ENCODE results near the gene GALNS. TPM values are rescaled to one million over a fixed set of nuclear protein-coding genes. Genes with fewer than 3 reads are reported as not detected.

Gene GALNS
- total RNA-seq, 2 experiments from 2014 or later = 50.9 to 51.8 TPM

DNA sequence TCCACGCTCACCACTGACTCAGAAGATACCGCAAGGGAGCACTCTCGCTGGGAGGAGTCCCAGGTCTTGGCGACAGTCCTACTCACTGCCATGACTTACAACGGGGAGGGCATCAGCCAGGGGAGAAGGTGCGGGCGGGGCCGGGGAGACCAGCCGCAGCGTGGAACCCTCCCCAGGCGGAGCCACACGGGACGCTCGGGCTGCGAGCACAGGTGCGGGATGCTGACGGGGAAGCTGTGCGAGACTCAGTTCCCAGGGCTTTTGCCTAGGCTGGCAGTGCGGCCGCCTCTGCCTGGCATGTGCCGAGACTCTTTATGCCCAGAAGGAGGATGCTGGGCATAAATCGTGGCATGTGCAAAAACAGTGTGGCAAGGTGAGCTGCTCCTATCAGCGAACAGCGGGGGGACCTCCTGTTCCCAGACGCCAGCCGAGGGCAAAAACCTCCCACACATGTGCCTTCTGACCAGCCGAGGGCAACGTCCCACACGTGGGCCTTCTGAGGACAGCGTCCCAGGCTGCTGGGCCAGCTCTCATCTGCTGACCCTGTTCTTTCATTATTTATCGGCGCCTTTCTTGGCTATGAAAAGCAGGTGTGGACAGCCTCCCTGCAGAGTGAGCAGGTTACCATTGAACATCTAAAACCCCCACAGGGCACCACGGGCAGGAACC is 6.1 kb downstream of the GALNS start:
- H3K36me3 Mint-ChIP-seq = peaks cover 2% of the 10 kb centered on the region
- no peaks in the 10 kb centered on the region for H3K9me3 Mint-ChIP-seq
- H3K4me1 Mint-ChIP-seq = peaks cover 12% of the 10 kb centered on the region
- H3K4me3 Mint-ChIP-seq = no peak overlapping the region
- no peak overlapping the region for H3K27ac Mint-ChIP-seq
- no peak for ATAC-seq (ENCODE audit: low read depth)
- H3K27me3 Mint-ChIP-seq = no peaks in the 10 kb centered on the region
- POLR2A ChIA-PET = no interaction called here
- DNase-seq = no peak

DNA sequence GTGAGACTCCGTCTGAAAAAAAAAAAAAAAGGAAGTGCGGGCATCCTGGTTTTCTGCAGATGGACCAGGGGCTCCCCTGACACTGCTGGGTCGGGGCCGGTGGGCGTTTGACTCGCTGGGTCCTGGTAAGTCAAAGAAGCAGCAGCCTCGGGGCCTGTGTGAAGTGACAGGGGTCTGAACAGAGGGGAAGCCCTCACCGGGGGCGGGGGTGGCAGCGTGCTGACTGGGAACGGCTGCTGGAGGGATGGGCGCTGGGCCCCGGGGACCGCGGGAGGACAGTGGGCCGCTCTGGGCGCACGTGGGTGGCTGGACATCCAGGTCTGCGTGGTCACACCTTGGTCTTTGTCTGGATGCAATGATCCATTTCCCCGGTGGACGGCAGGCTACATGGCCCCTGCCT is 8.2 kb downstream of the GALNS start:
- H3K36me3 Mint-ChIP-seq = no peaks in the 10 kb centered on the region
- POLR2A ChIA-PET = no interaction called here
- no peak for DNase-seq

DNA sequence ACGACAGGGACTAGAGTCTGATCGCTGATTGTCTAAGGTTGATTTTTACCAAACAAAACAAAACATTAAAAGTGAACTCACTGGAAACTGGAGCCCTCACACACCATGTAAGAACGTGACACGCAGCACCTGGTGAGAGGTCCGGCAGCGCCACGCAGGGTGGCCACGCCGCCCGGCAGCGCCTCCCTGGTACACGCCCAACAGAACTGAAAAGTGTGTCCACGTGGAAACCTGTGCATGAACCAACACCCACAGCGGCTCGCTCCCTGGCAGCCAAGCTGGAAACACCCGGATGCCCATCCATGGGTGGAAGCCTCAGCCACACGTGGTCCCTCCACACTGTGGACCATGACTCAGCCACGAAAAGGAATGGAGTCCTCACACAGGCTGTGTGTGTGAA is 9.1 kb downstream of the GALNS start:
- H3K27ac Mint-ChIP-seq = no peak overlapping the region
- no peak for DNase-seq
- no peaks in the 10 kb centered on the region for H3K27me3 Mint-ChIP-seq
- no peaks in the 10 kb centered on the region for H3K36me3 Mint-ChIP-seq
- H3K9me3 Mint-ChIP-seq = no peaks in the 10 kb centered on the region
- POLR2A ChIA-PET = no interaction called here
- H3K4me1 Mint-ChIP-seq = no peaks in the 10 kb centered on the region
- H3K4me3 Mint-ChIP-seq = no peak overlapping the region
- ATAC-seq (ENCODE audit: low read depth) = no peak

More for the DNA sequence above, 8.2 kb downstream of the GALNS start:
- no peak overlapping the region for H3K27ac Mint-ChIP-seq
- H3K4me1 Mint-ChIP-seq = no peaks in the 10 kb centered on the region
- ATAC-seq (ENCODE audit: low read depth) = no peak
- H3K9me3 Mint-ChIP-seq = no peaks in the 10 kb centered on the region
- H3K27me3 Mint-ChIP-seq = no peaks in the 10 kb centered on the region
- H3K4me3 Mint-ChIP-seq = no peak overlapping the region

DNA sequence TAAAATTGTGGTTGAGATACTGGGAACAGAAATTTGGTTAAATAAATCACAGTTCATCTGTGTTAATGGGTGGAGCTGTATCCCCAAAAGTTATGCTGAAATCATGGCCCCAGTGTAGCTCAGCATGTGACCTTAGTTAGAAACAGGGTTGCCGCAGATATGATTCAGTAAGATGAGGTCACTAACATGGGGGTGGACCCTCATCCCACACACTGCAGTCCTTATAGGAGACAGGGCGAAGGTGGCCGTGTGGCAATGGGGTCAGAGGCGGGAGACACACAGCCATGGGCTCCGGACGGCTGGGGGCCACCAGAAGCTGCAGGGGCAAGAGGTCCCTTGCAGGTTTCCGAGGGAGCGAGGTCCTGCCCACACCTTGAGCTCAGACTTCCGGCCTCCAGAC is 10.7 kb downstream of the GALNS start:
- H3K27ac Mint-ChIP-seq = no peak overlapping the region

DNA sequence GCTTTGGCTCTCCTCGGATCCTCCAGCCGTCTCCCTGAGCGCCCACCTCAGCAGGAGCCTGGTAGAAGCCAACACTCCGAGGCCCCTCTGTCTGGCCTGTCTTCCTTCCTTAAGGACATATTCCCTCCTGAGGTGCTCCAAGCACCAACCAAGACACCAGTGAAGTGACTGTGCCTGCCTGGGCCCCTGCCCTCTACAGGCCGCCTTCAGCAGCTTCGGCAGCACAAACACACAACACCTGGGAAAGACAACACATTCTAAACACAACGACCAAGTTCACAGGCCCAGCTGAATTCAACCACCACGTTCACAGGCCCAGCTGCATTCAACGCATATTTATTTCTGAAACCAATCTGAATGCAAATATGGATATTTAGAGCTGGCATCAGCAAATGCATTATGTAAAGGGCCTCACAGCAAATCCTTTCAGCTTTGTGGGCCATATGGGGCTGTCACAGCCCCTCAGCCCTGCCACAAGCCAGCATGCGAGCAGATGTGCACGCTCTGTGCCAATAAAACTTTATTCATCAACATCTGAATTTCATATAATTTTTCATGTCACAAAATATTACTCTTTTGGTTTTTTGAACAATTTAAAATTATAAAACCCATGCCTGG is 12.2 kb downstream of the GALNS start:
- POLR2A ChIA-PET = no interaction called here
- Mint-ChIP-seq H3K9me3 (no peaks in the 10 kb centered on the region), H3K4me1 (no peaks in the 10 kb centered on the region), H3K36me3 (no peaks in the 10 kb centered on the region), H3K27me3 (no peaks in the 10 kb centered on the region), H3K27ac (no peak overlapping the region), H3K4me3 (no peak overlapping the region)
- ATAC-seq (ENCODE audit: low read depth) = no peak
- no peak for DNase-seq

More for the DNA sequence above, 10.7 kb downstream of the GALNS start:
- no peak for DNase-seq
- POLR2A ChIA-PET = interaction anchor here (0.7 kb wide), 1 partner anchor 18 kb away, joined by 3 read pairs; no protein-coding TSS in a partner anchor
- Mint-ChIP-seq H3K4me3 (no peak overlapping the region), H3K27me3 (no peaks in the 10 kb centered on the region), H3K9me3 (no peaks in the 10 kb centered on the region), H3K36me3 (no peaks in the 10 kb centered on the region), H3K4me1 (no peaks in the 10 kb centered on the region)
- ATAC-seq (ENCODE audit: low read depth) = no peak

DNA sequence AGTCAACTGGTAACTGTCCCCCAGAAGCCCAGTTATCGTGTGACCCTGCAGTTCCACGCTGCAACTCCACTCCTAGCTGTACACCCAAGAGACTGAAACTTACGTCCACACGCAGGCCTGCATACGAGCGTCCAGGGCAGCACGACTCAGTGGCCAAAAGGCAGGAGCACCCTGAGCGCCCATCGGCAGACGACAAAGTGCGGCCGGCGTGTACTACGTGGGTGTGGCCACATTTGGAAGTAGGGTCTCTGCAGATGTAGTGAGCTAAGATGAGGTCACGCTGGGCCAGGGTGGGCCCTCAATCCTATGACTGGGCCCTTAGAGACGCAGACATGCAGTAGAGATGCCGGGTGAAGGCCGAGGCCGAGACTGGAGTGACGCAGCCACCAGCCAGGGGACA is 13.5 kb downstream of the GALNS start:
- H3K27ac Mint-ChIP-seq = no peak overlapping the region
- H3K36me3 Mint-ChIP-seq = no peaks in the 10 kb centered on the region
- POLR2A ChIA-PET = interaction anchor here (0.6 kb wide), 1 partner anchor 101 kb away, joined by 5 read pairs; no protein-coding TSS in a partner anchor

DNA sequence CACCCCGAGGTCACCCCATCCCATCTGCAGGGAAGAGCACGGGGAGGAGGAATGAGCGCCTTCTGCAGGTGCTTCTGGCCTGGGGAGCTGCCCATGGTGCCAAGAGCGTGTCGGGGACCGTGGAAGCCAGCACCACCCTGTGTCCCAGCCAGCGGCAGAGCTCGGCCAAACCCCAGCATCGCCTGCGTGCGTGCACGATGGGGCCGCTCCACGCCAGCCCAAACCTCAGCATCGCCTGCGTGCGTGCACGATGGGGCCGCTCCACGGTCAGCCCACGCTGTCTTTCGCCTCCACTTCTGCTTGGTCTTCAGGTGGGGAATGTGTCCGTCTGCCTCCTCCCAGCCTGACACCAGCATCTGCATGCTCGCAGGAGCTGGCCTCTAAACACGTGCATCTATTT is 13.9 kb downstream of the GALNS start:
- ATAC-seq (ENCODE audit: low read depth) (no peak), DNase-seq (no peak)
- no peak overlapping the region for H3K4me3 Mint-ChIP-seq
- no peak overlapping the region for H3K27ac Mint-ChIP-seq
- no peaks in the 10 kb centered on the region for H3K36me3 Mint-ChIP-seq
- H3K4me1 Mint-ChIP-seq = no peaks in the 10 kb centered on the region
- POLR2A ChIA-PET = interaction anchor here (0.6 kb wide), 1 partner anchor 101 kb away, joined by 5 read pairs; no protein-coding TSS in a partner anchor
- H3K9me3 Mint-ChIP-seq = no peaks in the 10 kb centered on the region
- H3K27me3 Mint-ChIP-seq = no peaks in the 10 kb centered on the region

More for the DNA sequence above, 13.5 kb downstream of the GALNS start:
- DNase-seq = no peak
- Mint-ChIP-seq H3K4me1 (no peaks in the 10 kb centered on the region), H3K27me3 (no peaks in the 10 kb centered on the region), H3K4me3 (no peak overlapping the region), H3K9me3 (no peaks in the 10 kb centered on the region)
- ATAC-seq (ENCODE audit: low read depth) = no peak

DNA sequence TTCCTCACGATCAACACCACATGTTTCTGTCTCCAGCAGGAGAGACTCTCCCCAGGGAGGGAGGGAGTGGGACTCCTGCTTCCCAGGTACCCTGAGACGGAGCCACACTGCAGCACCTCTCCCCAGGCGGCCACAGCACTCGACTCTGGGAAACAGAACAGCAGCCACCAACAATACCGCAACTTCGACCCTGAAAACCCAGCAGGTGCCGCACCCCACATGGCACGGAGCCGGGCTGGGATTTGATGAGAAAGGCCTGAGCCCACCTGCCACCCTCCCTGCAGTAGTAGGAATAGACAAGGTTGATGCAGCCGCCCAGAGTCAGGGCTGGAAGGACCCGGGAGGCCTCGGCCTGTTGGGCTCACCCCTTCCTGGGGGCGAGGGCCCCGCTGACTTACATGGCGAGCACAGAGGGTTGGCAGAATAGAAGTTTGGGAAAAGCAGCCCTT is 14.4 kb downstream of the GALNS start:
- H3K4me1 Mint-ChIP-seq = no peaks in the 10 kb centered on the region
- no peak overlapping the region for H3K4me3 Mint-ChIP-seq
- H3K27me3 Mint-ChIP-seq = no peaks in the 10 kb centered on the region
- no peak for DNase-seq
- no peaks in the 10 kb centered on the region for H3K9me3 Mint-ChIP-seq
- no peak for ATAC-seq (ENCODE audit: low read depth)
- no peak overlapping the region for H3K27ac Mint-ChIP-seq
- POLR2A ChIA-PET = no interaction called here
- no peaks in the 10 kb centered on the region for H3K36me3 Mint-ChIP-seq

DNA sequence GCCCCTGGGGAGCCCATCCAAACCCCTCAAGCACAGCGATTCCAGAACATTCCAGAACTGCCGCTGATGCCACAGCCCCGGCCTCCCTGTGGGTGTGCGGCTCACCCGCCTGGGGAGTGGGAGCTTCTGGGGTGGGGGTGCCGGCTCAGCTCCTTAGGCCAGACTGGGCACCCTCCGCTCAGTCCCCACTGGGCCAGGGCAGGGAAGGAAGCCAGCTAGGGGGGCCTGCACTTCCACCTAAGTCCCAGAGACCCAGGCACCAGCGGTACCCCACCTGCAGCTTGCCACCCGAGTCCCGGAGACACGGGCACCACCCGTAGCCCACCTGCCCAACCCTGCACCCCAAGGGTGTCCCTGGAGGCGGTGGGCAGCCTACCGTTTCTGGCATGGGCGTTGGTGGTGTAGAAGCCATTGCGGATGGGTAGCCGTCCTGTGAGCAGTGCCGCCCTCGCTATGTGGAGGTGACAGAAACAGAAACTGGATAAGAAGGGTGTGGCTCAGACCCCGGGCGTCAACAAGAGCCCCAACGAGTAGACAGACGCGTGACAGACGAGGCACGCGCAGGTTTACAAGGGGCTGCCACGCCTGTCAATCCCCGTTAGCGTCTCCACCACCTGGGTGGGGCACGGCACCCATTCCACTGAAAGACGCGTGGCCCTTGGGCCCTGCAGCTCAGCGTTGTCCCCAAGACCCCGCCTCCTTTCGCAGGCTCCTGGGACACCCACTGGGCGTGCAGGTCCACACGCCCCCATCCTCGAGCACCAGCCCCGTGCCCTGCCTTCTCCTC is 15.0 kb downstream of the GALNS start:
- Mint-ChIP-seq H3K9me3 (no peaks in the 10 kb centered on the region), H3K36me3 (no peaks in the 10 kb centered on the region), H3K27me3 (no peaks in the 10 kb centered on the region), H3K27ac (no peak overlapping the region), H3K4me3 (no peak overlapping the region), H3K4me1 (no peaks in the 10 kb centered on the region)
- ATAC-seq (ENCODE audit: low read depth) (no peak), DNase-seq (no peak)
- POLR2A ChIA-PET = no interaction called here

DNA sequence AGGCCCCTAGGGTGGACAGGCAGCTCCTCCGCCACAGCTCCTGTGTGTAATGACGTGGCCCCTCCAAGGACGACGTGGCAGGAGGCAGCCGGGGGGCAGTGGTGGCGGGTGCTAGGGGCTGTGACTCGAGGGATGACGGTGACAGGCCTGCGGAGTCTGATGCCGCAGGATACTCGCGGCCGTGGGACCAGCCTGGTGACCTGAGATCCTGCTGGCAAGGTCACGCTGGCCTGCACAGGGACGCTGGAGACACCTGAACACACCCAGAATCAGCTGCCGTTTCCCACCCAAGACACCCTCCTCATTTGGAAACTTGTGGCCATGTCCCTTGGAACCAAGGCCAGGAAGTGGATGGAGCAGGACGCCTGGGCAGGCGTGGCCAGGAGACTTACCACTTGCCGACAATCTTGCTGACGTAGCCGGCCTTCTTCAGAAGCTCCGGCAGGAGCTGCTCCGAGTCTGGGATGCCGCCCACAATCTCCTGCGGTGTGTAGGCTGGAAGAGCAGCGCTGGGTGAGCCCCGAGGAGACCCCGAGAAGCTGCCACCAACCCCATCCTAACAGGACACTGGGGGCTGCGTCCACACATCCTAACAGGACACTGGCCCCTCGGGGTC is 16.0 kb downstream of the GALNS start:
- Mint-ChIP-seq H3K27me3 (no peaks in the 10 kb centered on the region), H3K27ac (no peak overlapping the region), H3K4me3 (no peak overlapping the region), H3K4me1 (no peaks in the 10 kb centered on the region), H3K36me3 (no peaks in the 10 kb centered on the region), H3K9me3 (no peaks in the 10 kb centered on the region)
- DNase-seq = no peak
- ATAC-seq (ENCODE audit: low read depth) = no peak
- POLR2A ChIA-PET = no interaction called here

DNA sequence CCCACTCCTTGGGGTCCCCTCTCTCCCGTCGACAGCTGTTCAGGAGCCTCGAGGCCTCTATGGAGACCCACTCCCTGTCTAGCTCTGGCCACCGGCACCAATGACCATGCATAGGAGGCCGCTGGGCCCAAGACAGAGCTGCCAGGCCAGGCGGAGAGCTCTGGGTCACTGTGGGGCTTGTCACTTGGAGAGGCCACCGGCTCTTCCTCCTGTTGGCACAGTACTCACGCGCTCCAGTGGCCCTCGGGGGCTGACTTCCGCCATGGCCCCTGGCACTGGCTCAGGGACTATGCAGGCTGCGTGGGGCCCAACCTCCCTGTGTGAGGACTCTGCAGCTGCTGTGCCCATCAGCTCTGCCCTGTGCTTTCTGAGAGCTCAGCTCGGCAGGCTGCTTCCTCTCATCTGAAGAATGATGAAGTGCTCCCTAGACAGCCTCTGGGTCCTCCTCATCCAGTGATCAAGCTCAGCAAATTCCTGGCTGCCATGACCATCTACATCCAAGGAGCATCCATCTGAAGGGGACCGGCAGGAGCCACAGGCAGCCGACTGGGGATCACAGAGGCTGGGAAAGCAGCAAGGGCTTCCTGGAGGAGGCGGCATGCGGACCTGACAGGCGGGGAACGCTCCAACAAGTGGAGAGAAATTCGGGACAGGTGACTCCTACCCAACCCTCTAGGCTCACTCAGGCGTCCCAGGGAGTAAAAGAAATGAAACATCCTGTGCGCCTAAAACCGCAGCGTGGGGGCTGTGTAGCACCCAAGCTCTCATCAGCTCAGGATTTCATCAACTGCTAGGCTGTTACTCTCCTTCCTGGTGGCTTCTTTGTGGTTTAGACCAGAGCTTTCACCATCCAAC is 16.8 kb downstream of the GALNS start:
- POLR2A ChIA-PET = no interaction called here
- Mint-ChIP-seq H3K4me1 (no peaks in the 10 kb centered on the region), H3K9me3 (no peaks in the 10 kb centered on the region), H3K27ac (no peak overlapping the region), H3K36me3 (no peaks in the 10 kb centered on the region), H3K27me3 (no peaks in the 10 kb centered on the region), H3K4me3 (no peak overlapping the region)
- DNase-seq (no peak), ATAC-seq (ENCODE audit: low read depth) (no peak)

DNA sequence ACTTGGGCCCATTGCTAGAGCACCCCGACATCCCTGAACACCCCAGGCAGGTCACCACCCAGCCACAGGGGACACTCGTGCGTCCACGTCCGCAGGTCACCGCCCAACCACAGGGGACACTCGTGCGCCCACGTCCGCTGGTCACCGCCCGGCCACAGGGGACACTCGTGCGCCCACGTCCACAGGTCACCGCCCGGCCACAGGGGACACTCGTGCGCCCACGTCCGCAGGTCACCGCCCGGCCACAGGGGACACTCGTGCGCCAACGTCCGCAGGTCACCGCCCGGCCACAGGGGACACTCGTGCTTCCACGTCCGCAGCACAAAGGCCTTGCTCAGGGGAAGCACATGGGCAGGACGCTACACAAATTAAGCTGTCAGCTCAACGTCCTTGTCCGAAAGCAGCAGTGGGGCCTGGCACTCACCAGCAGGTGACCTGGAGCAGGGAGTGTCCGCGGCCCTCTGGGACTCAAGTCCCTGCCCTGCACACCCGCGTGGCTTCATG is 17.7 kb downstream of the GALNS start:
- Mint-ChIP-seq H3K9me3 (no peaks in the 10 kb centered on the region), H3K27ac (no peak overlapping the region), H3K4me1 (no peaks in the 10 kb centered on the region), H3K4me3 (no peak overlapping the region), H3K36me3 (no peaks in the 10 kb centered on the region), H3K27me3 (no peaks in the 10 kb centered on the region)
- DNase-seq (no peak), ATAC-seq (ENCODE audit: low read depth) (no peak)
- POLR2A ChIA-PET = no interaction called here

DNA sequence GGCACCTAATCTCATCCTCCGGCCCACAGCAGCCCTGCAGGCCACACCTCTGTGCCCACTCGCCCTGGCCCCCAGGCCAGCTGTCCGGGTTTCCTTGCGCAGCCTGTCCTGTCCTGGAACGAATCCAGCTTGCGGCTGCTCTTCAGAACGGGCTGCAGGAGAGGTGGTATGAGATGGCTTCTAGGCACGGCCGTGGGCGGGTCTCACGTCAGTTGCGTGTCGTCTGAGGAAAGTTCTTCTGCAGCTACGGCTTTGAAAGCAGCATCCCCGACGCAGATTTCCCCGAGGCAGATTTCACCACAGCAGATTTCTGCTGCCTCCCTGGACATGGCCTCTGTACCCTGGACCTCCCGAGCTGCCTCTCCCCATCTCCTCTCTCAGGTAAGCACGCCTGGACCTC is 18.2 kb downstream of the GALNS start:
- POLR2A ChIA-PET = no interaction called here

More for the DNA sequence above, 18.2 kb downstream of the GALNS start:
- Mint-ChIP-seq H3K4me1 (no peaks in the 10 kb centered on the region), H3K36me3 (no peaks in the 10 kb centered on the region), H3K9me3 (no peaks in the 10 kb centered on the region), H3K4me3 (no peak overlapping the region), H3K27me3 (no peaks in the 10 kb centered on the region), H3K27ac (no peak overlapping the region)
- no peak for DNase-seq
- ATAC-seq (ENCODE audit: low read depth) = no peak

Data from activated naive CD8-positive, alpha-beta T cell treated with anti-CD3 and anti-CD28 coated beads, Interleukin-2, amount 10 ng/mL, durations not matched to agents 7 days and 5 days (primary cell).